WTC11 (cell line): ENCODE measurements around the gene OBSCN. TPM values are rescaled to one million over a fixed set of nuclear protein-coding genes. Genes with fewer than 3 reads are reported as not detected.

Source experiments
- ATAC-seq: fragments of 200-7000 bp; cut with Tn5 transposase; 2 replicates; pipeline ENCODE4 v1.10.0; 2021; ENCODE audit warnings: mild to moderate bottlenecking, moderate library complexity
- CTCF ChIA-PET: fragments of 300-600 bp; sonication (Branson Sonifier 250); formaldehyde crosslinking; loops from one replicate; lab custom pipeline; 2021; ENCODE audit warnings: antibody characterized with exemption; lab: Charles Lee
- POLR2A ChIA-PET: fragments of 350-600 bp; sonication (Branson Sonifier 250); formaldehyde crosslinking; loops from one replicate; lab custom pipeline; 2021; ENCODE audit warnings: antibody characterized with exemption; lab: Charles Lee
- DNase-seq: peaks from one replicate; pipeline ENCODE4 v3.0.0; 2021; ENCODE audit warnings: low spot score
- H3K27ac Mint-ChIP-seq: 2 replicates; pipeline ENCODE4 v1.8.0; 2021; ENCODE audit warnings: mixed read lengths
- H3K27me3 Mint-ChIP-seq: 2 replicates; pipeline ENCODE4 v1.8.0; 2021; ENCODE audit warnings: low read depth, mild to moderate bottlenecking, moderate library complexity, mixed read lengths
- H3K36me3 Mint-ChIP-seq: 2 replicates; pipeline ENCODE4 v1.8.0; 2021; ENCODE audit warnings: mixed read lengths
- H3K4me1 Mint-ChIP-seq: 2 replicates; pipeline ENCODE4 v1.8.0; 2022; ENCODE audit warnings: mixed read lengths
- H3K4me3 Mint-ChIP-seq: 2 replicates; pipeline ENCODE4 v1.8.0; 2021; ENCODE audit warnings: mild to moderate bottlenecking, moderate library complexity, mixed read lengths
- H3K9me3 Mint-ChIP-seq: 2 replicates; pipeline ENCODE4 v1.8.0; 2021; ENCODE audit warnings: mixed read lengths
- AR ChIP-seq: fragments of 250-450 bp; sonication (Bioruptor Pico); IDR thresholded peaks from 2 replicates; pipeline ENCODE4 v1.9.0; 2021; ENCODE audit warnings: mild to moderate bottlenecking
- ATF2 ChIP-seq: sonication (generic); formaldehyde crosslinking; IDR thresholded peaks from 2 replicates; pipeline ENCODE4 v1.8.1; 2022; ENCODE audit warnings: low read depth, missing genetic modification reagents, borderline replicate concordance
- ATF3 ChIP-seq: sonication (generic); formaldehyde crosslinking; conservative IDR thresholded peaks from 2 replicates; pipeline ENCODE4 v1.8.1; 2022; ENCODE audit warnings: mild to moderate bottlenecking, missing genetic modification reagents
- CBFB ChIP-seq: sonication (generic); formaldehyde crosslinking; IDR thresholded peaks from 2 replicates; pipeline ENCODE4 v1.8.1; 2022; ENCODE audit warnings: mild to moderate bottlenecking, low read depth, missing genetic modification reagents
- ELF4 ChIP-seq: sonication (generic); formaldehyde crosslinking; IDR thresholded peaks from 2 replicates; pipeline ENCODE4 v1.8.1; 2022; ENCODE audit warnings: low read depth, mild to moderate bottlenecking, moderate library complexity, missing genetic modification reagents
- EMX1 ChIP-seq: fragments of 250-450 bp; sonication (Bioruptor Pico); IDR thresholded peaks from 2 replicates; pipeline ENCODE4 v1.8.0; 2021; ENCODE audit warnings: mild to moderate bottlenecking
- ESRRA ChIP-seq: sonication (generic); formaldehyde crosslinking; IDR thresholded peaks from 2 replicates; pipeline ENCODE4 v1.8.1; 2022; ENCODE audit warnings: mild to moderate bottlenecking, missing genetic modification reagents, borderline replicate concordance
- NR1H2 ChIP-seq: sonication (generic); formaldehyde crosslinking; IDR thresholded peaks from 2 replicates; pipeline ENCODE4 v1.9.0; 2021; ENCODE audit warnings: mild to moderate bottlenecking, moderate library complexity, missing genetic modification reagents
- NR2C2 ChIP-seq: sonication (generic); formaldehyde crosslinking; IDR thresholded peaks from 2 replicates; pipeline ENCODE4 v1.8.0; 2022; ENCODE audit warnings: mild to moderate bottlenecking, missing genetic modification reagents
- SMAD3 ChIP-seq: sonication (generic); formaldehyde crosslinking; IDR thresholded peaks from 2 replicates; pipeline ENCODE4 v1.8.0; 2022; ENCODE audit warnings: missing genetic modification reagents, mild to moderate bottlenecking, borderline replicate concordance
- SP1 ChIP-seq: sonication (generic); formaldehyde crosslinking; conservative IDR thresholded peaks from 2 replicates; pipeline ENCODE4 v1.8.1; 2022; ENCODE audit warnings: missing genetic modification reagents
- TEAD1 ChIP-seq: sonication (generic); formaldehyde crosslinking; IDR thresholded peaks from 2 replicates; pipeline ENCODE4 v1.8.0; 2022; ENCODE audit warnings: mild to moderate bottlenecking, missing genetic modification reagents
- TEAD4 ChIP-seq: sonication (generic); formaldehyde crosslinking; IDR thresholded peaks from 2 replicates; pipeline ENCODE4 v1.8.0; 2022; ENCODE audit warnings: mild to moderate bottlenecking, missing genetic modification reagents
- USF2 ChIP-seq: sonication (generic); formaldehyde crosslinking; IDR thresholded peaks from 2 replicates; pipeline ENCODE4 v1.8.1; 2023; ENCODE audit warnings: mild to moderate bottlenecking, missing genetic modification reagents, moderate library complexity
- ZBTB21 ChIP-seq: sonication (generic); formaldehyde crosslinking; IDR thresholded peaks from 2 replicates; pipeline ENCODE4 v1.8.1; 2023; ENCODE audit warnings: mild to moderate bottlenecking, missing genetic modification reagents, borderline replicate concordance
- ZMAT4 ChIP-seq: fragments of 250-450 bp; sonication (Bioruptor Pico); IDR thresholded peaks from 2 replicates; pipeline ENCODE4 v1.9.0; 2021; ENCODE audit warnings: mild to moderate bottlenecking
- total RNA-seq: library from RNA; stranded (reverse); gene quantifications from 3 replicates; pipeline ENCODE4 v1.2.3, GENCODE V29; 2021
- TF ChIP-seq, protein P1 (sequence below): sonication (generic); formaldehyde crosslinking; IDR thresholded peaks from 2 replicates; pipeline ENCODE4 v1.8.1; 2023; ENCODE audit warnings: mild to moderate bottlenecking, missing genetic modification reagents
- TF ChIP-seq, protein P2 (sequence below): fragments of 250-450 bp; sonication (Bioruptor Pico); conservative IDR thresholded peaks from 2 replicates; pipeline ENCODE4 v1.9.0; 2021; ENCODE audit warnings: mild to moderate bottlenecking
- TF ChIP-seq, protein P3 (sequence below): sonication (generic); formaldehyde crosslinking; IDR thresholded peaks from 2 replicates; pipeline ENCODE4 v1.8.1; 2023; ENCODE audit warnings: mild to moderate bottlenecking, moderate library complexity, missing genetic modification reagents
- TF ChIP-seq, protein P4 (sequence below): sonication (generic); formaldehyde crosslinking; IDR thresholded peaks from 2 replicates; pipeline ENCODE4 v1.8.0; 2023; ENCODE audit warnings: missing genetic modification reagents, mild to moderate bottlenecking, borderline replicate concordance

Gene OBSCN
- total RNA-seq, 1 experiment from 2014 or later = 38.8 TPM

- TF ChIP-seq ZMAT4 (CRISPR knock-in tag) (no peak), ATF3 (CRISPR knock-in tag) (no peak)
Measured at GRCh38 chr1:228379666-228380065, 171.8 kb downstream of the OBSCN start (continued).

DNA sequence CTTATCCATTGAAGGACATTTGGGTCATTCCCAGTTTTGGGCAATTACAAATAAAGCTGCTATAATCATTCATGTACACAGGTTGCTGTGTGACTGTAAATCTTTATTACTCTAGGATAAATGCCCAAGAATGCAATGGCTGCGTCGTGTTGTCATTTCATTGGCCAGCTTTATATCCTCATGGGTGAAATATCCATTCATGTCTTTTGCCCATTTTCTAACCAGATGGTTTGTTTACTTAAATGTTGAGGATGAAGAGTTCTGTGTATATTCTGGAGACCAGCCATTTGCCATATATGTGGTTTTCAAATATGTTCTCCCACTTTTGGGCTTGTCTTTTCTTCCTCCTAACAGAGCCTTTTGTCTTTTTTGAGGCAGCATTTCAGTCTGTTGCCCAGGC, 173.5 kb downstream of the OBSCN start:
- ATAC-seq (no peak), DNase-seq (no peak)
- no peak overlapping the region for H3K4me3 Mint-ChIP-seq
- no peak overlapping the region for H3K27ac Mint-ChIP-seq
- ChIA-PET POLR2A (no interaction called here), CTCF (no interaction called here)
- no peaks in the 10 kb centered on the region for H3K9me3 Mint-ChIP-seq
- H3K36me3 Mint-ChIP-seq = no peaks in the 10 kb centered on the region
- H3K4me1 Mint-ChIP-seq = peaks cover 12% of the 10 kb centered on the region
- H3K27me3 Mint-ChIP-seq = peaks cover 61% of the 10 kb centered on the region
- TF ChIP-seq TEAD4 (no peak), CBFB (CRISPR knock-in tag) (no peak), USF2 (CRISPR knock-in tag) (no peak), SP1 (CRISPR knock-in tag) (no peak), ESRRA (no peak), AR (CRISPR knock-in tag) (no peak), TEAD1 (no peak), ELF4 (CRISPR knock-in tag) (no peak), EMX1 (no peak), SMAD3 (no peak), NR2C2 (CRISPR knock-in tag) (no peak), NR1H2 (no peak), ZBTB21 (CRISPR knock-in tag) (no peak), ATF2 (CRISPR knock-in tag) (no peak)
- TF ChIP-seq, protein P1, sequence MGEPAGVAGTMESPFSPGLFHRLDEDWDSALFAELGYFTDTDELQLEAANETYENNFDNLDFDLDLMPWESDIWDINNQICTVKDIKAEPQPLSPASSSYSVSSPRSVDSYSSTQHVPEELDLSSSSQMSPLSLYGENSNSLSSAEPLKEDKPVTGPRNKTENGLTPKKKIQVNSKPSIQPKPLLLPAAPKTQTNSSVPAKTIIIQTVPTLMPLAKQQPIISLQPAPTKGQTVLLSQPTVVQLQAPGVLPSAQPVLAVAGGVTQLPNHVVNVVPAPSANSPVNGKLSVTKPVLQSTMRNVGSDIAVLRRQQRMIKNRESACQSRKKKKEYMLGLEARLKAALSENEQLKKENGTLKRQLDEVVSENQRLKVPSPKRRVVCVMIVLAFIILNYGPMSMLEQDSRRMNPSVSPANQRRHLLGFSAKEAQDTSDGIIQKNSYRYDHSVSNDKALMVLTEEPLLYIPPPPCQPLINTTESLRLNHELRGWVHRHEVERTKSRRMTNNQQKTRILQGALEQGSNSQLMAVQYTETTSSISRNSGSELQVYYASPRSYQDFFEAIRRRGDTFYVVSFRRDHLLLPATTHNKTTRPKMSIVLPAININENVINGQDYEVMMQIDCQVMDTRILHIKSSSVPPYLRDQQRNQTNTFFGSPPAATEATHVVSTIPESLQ (CRISPR knock-in tag) = no peak
- TF ChIP-seq, protein P2, sequence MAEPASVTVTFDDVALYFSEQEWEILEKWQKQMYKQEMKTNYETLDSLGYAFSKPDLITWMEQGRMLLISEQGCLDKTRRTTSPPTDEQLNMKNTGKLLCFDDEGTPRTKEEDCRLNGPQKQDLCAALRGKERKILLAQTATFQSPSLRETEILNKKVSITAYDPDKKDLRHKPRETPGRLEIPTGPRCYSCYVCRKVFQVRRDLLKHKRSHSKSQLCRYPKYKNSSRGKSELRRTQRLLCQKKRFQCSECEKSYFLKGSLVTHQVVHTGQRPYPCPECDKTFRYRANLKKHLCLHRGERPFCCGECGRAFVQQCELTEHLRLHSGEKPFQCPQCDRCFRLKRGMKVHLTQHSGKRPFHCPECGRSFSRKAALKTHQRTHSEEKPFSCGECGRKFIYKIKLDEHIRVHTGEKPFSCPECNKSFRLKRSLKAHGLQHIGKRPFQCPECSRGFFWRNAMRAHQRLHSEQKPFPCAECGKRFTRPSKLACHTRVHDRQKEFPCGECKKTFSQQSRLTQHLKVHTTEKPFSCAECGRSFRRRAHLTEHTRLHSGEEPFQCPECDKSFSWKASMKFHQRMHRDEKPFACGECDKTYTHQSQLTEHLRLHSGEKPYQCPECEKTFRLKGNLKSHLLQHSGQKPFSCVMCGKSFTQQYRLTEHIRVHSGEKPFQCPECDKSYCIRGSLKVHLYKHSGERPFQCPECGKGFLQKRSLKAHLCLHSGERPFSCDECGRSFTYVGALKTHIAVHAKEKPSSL (CRISPR knock-in tag) = no peak
- TF ChIP-seq, protein P3, sequence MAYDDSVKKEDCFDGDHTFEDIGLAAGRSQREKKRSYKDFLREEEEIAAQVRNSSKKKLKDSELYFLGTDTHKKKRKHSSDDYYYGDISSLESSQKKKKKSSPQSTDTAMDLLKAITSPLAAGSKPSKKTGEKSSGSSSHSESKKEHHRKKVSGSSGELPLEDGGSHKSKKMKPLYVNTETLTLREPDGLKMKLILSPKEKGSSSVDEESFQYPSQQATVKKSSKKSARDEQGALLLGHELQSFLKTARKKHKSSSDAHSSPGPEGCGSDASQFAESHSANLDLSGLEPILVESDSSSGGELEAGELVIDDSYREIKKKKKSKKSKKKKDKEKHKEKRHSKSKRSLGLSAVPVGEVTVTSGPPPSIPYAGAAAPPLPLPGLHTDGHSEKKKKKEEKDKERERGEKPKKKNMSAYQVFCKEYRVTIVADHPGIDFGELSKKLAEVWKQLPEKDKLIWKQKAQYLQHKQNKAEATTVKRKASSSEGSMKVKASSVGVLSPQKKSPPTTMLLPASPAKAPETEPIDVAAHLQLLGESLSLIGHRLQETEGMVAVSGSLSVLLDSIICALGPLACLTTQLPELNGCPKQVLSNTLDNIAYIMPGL = no peak
- TF ChIP-seq, protein P4, sequence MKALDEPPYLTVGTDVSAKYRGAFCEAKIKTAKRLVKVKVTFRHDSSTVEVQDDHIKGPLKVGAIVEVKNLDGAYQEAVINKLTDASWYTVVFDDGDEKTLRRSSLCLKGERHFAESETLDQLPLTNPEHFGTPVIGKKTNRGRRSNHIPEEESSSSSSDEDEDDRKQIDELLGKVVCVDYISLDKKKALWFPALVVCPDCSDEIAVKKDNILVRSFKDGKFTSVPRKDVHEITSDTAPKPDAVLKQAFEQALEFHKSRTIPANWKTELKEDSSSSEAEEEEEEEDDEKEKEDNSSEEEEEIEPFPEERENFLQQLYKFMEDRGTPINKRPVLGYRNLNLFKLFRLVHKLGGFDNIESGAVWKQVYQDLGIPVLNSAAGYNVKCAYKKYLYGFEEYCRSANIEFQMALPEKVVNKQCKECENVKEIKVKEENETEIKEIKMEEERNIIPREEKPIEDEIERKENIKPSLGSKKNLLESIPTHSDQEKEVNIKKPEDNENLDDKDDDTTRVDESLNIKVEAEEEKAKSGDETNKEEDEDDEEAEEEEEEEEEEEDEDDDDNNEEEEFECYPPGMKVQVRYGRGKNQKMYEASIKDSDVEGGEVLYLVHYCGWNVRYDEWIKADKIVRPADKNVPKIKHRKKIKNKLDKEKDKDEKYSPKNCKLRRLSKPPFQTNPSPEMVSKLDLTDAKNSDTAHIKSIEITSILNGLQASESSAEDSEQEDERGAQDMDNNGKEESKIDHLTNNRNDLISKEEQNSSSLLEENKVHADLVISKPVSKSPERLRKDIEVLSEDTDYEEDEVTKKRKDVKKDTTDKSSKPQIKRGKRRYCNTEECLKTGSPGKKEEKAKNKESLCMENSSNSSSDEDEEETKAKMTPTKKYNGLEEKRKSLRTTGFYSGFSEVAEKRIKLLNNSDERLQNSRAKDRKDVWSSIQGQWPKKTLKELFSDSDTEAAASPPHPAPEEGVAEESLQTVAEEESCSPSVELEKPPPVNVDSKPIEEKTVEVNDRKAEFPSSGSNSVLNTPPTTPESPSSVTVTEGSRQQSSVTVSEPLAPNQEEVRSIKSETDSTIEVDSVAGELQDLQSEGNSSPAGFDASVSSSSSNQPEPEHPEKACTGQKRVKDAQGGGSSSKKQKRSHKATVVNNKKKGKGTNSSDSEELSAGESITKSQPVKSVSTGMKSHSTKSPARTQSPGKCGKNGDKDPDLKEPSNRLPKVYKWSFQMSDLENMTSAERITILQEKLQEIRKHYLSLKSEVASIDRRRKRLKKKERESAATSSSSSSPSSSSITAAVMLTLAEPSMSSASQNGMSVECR (CRISPR knock-in tag) = no peak
